Measurements from ENCODE around the gene PCSK6.

- TF ChIP-seq CTCF (IDR thresholded peaks at IDR 0.05) (no peak), SIN3A (IDR thresholded peaks at IDR 0.05; ENCODE audit: borderline replicate concordance, insufficient read depth, low read depth, low read length) (no peak)
These were observed 11.5 kb upstream of the PCSK6 start for GRCh38 chr15:101500865-101501551.

Data from Panc1 (cell line).